Fibroblast of villous mesenchyme (primary cell): Measurements from ENCODE around the gene PRPF6. TPM values are rescaled to one million over a fixed set of nuclear protein-coding genes. Genes with fewer than 3 reads are reported as not detected.
A peak's percentile ranks its signal among the peaks of the same experiment; 100 is the strongest.

Source experiments
- DNase-seq: peaks from one replicate; pipeline ENCODE4 v3.0.0-alpha.2; 2010; ENCODE audit warnings: low read depth
- H3K4me3 ChIP-seq: 2 replicates; pipeline ENCODE4 v1.5.1; 2011; ENCODE audit warnings: low read depth, mild to moderate bottlenecking, low read length
- CTCF ChIP-seq: IDR thresholded peaks from 2 replicates; pipeline ENCODE4 v1.5.1; 2012; ENCODE audit warnings: low read depth, mild to moderate bottlenecking, low read length; ENCODE audit not compliant: insufficient read depth
- total RNA-seq: library from RNA; depleted of rRNA; stranded (reverse); fragments of >200 nt; gene quantifications from 2 replicates; pipeline ENCODE4 v1.2.3, GENCODE V29; 2012

Gene PRPF6
- total RNA-seq, 1 donor: 52.7 TPM

GRCh38 chr20:64075556-64075955, 94.6 kb downstream of the PRPF6 start:
- H3K4me3 ChIP-seq: no peak overlapping the region
- no peak for DNase-seq
- TF ChIP-seq CTCF: no peak

GRCh38 chr20:64076061-64076997, 95.4 kb downstream of the PRPF6 start:
- H3K4me3 ChIP-seq: no peak overlapping the region
- DNase-seq: no peak
- no peak for TF ChIP-seq CTCF

GRCh38 chr20:64077094-64077493, 96.2 kb downstream of the PRPF6 start:
- DNase-seq: no peak
- TF ChIP-seq CTCF: no peak
- H3K4me3 ChIP-seq: no peak overlapping the region

GRCh38 chr20:64077541-64077875, 96.6 kb downstream of the PRPF6 start:
- DNase-seq: no peak
- no peak for TF ChIP-seq CTCF

GRCh38 chr20:64077876-64078551, 97.1 kb downstream of the PRPF6 start:
- H3K4me3 ChIP-seq: peak overlapping the region; percentile 80
- no peak for TF ChIP-seq CTCF

More at GRCh38 chr20:64077541-64077875, 96.6 kb downstream of the PRPF6 start:
- no peak overlapping the region for H3K4me3 ChIP-seq

GRCh38 chr20:64078934-64079272, 98.0 kb downstream of the PRPF6 start:
- no peak for TF ChIP-seq CTCF
- no peak for DNase-seq
- peak overlapping the region; percentile 80 for H3K4me3 ChIP-seq

More at GRCh38 chr20:64077876-64078551, 97.1 kb downstream of the PRPF6 start:
- no peak for DNase-seq
